Tibial nerve (tissue), 4 donors: ENCODE data around the gene NINL. TPM values are rescaled to one million over a fixed set of nuclear protein-coding genes. Genes with fewer than 3 reads are reported as not detected.

Experiments
- DNase-seq, 2 donors: peaks; one replicate each; pipeline ENCODE4 v3.0.0-alpha.2; 2019; ENCODE audit warnings: low spot score in 2 of 2
- H3K27ac ChIP-seq, 4 donors: fragments of 200-600 bp; sonication (generic) in 3 of 4; one replicate each; pipeline ENCODE4 v1.5.1; 2017 to 2019; ENCODE audit warnings: mild to moderate bottlenecking in 1 of 4
- H3K27me3 ChIP-seq, 2 donors: fragments of 200-600 bp; sonication (generic) in 1 of 2; one replicate each; pipeline versions ENCODE4 v1.5.1 to v1.6.0; 2017 to 2019
- H3K36me3 ChIP-seq, 3 donors: fragments of 200-600 bp; sonication (generic); one replicate each; pipeline ENCODE4 v1.5.1; 2018 to 2019
- H3K4me1 ChIP-seq, 4 donors: fragments of 200-600 bp; sonication (generic) in 3 of 4; one replicate each; pipeline ENCODE4 v1.5.1; 2017 to 2019
- H3K4me3 ChIP-seq, 4 donors: fragments of 200-600 bp; sonication (generic) in 3 of 4; one replicate each; pipeline ENCODE4 v1.5.1; 2017 to 2019; ENCODE audit warnings: mild to moderate bottlenecking in 1 of 4, moderate library complexity in 1 of 4
- H3K9me3 ChIP-seq, 4 donors: fragments of 200-600 bp; sonication (generic) in 3 of 4; one replicate each; pipeline ENCODE4 v1.5.1; 2017 to 2019
- CTCF ChIP-seq, 5 experiments: fragments of 200-600 bp in 3 of 5; fragments of 450-650 bp in 2 of 5; sonication (generic) in 3 of 5; IDR thresholded peaks; one replicate each; pipeline ENCODE4 v1.5.1; 2016 to 2019; ENCODE audit warnings: antibody characterized with exemption in 5 of 5, mild to moderate bottlenecking in 3 of 5, moderate library complexity in 2 of 5
- EP300 ChIP-seq, 2 donors: sonication (generic); formaldehyde crosslinking; IDR thresholded peaks; one replicate each; pipeline ENCODE4 v1.6.1; 2017; ENCODE audit warnings: antibody characterized with exemption in 2 of 2, mild to moderate bottlenecking in 1 of 2
- POLR2A ChIP-seq, 2 donors: fragments of 450-650 bp; IDR thresholded peaks; one replicate each; pipeline ENCODE4 v1.6.1; 2017; ENCODE audit warnings: antibody characterized with exemption in 2 of 2, mild to moderate bottlenecking in 2 of 2, moderate library complexity in 2 of 2
- WGBS, 2 donors: methylation state at CpG; one replicate each; pipeline ENCODE4 v1.1.5; 2018; 5-methylcytosine and 5-hydroxymethylcytosine counted together
- total RNA-seq, 4 donors: library from RNA; depleted of rRNA; stranded (reverse); fragments of >200 nt; gene quantifications; one replicate each; pipeline ENCODE4 v1.1.0, GENCODE V29; 2016

The NINL gene
- total RNA-seq, 4 donors from 2014 or later, result 8.0 to 14.1 (median 10.5) TPM

GRCh38 chr20:25481235-25481917 lies 104.0 kb downstream of the NINL start:
- 89 to 90% methylated on average over 11 of the region's 11 CpGs for WGBS, 2 donors
- Histone ChIP-seq H3K36me3 (peaks cover 0 to 76% (median 0%) of the 10 kb centered on the region in 3 donors), H3K4me3 (no peak overlapping the region), H3K9me3 (no peaks in the 10 kb centered on the region), H3K4me1 (no peaks in the 10 kb centered on the region), H3K27ac (no peak overlapping the region), H3K27me3 (no peaks in the 10 kb centered on the region)
- DNase-seq, result no peak
- no peak for TF ChIP-seq EP300 (IDR thresholded peaks at IDR 0.05)
- no peak for TF ChIP-seq POLR2A (IDR thresholded peaks at IDR 0.05)
- no peak for TF ChIP-seq CTCF (IDR thresholded peaks at IDR 0.05)

- H3K27me3 ChIP-seq, result no peaks in the 10 kb centered on the region
- TF ChIP-seq CTCF (IDR thresholded peaks at IDR 0.05) (no peak), EP300 (IDR thresholded peaks at IDR 0.05) (no peak), POLR2A (IDR thresholded peaks at IDR 0.05) (no peak)
- WGBS, 2 donors, result 90% methylated on average over 9 of the region's 9 CpGs
- no peak overlapping the region for H3K27ac ChIP-seq
- peaks cover 0 to 82% (median 0%) of the 10 kb centered on the region in 3 donors for H3K36me3 ChIP-seq
- no peak overlapping the region for H3K4me3 ChIP-seq
- DNase-seq, result no peak
- H3K9me3 ChIP-seq, result no peaks in the 10 kb centered on the region
- no peaks in the 10 kb centered on the region for H3K4me1 ChIP-seq
These were observed 104.5 kb downstream of the NINL start for GRCh38 chr20:25480797-25481196.

- Histone ChIP-seq H3K4me3 (no peak overlapping the region), H3K27me3 (no peaks in the 10 kb centered on the region), H3K36me3 (peaks cover 0 to 86% (median 0%) of the 10 kb centered on the region in 3 donors), H3K4me1 (no peaks in the 10 kb centered on the region), H3K9me3 (no peaks in the 10 kb centered on the region), H3K27ac (no peak overlapping the region)
- WGBS, 2 donors, result 91% methylated on average over 7 of the region's 7 CpGs
- DNase-seq, result no peak
- TF ChIP-seq CTCF (IDR thresholded peaks at IDR 0.05), result no peak
These were observed 105.2 kb downstream of the NINL start for GRCh38 chr20:25480156-25480555.

- no peak for DNase-seq
- TF ChIP-seq POLR2A (IDR thresholded peaks at IDR 0.05), result no peak
- no peak for TF ChIP-seq EP300 (IDR thresholded peaks at IDR 0.05)
- H3K4me3 ChIP-seq, result no peak overlapping the region
- H3K4me1 ChIP-seq, result no peaks in the 10 kb centered on the region
- H3K9me3 ChIP-seq, result no peaks in the 10 kb centered on the region
- WGBS, 2 donors, result 35 to 67% methylated on average over 4 to 5 of the region's 5 CpGs
- H3K27me3 ChIP-seq, result no peaks in the 10 kb centered on the region
- H3K36me3 ChIP-seq, result peaks cover 0 to 85% (median 0%) of the 10 kb centered on the region in 3 donors
- H3K27ac ChIP-seq, result no peak overlapping the region
These were observed 105.7 kb downstream of the NINL start for GRCh38 chr20:25479638-25480037.

GRCh38 chr20:25478889-25479568 lies 106.3 kb downstream of the NINL start:
- 82 to 85% methylated on average over 24 of the region's 24 CpGs for WGBS, 2 donors
- H3K4me1 ChIP-seq, result no peaks in the 10 kb centered on the region
- H3K9me3 ChIP-seq, result no peaks in the 10 kb centered on the region
- no peak overlapping the region for H3K27ac ChIP-seq
- TF ChIP-seq CTCF (IDR thresholded peaks at IDR 0.05) (no peak), EP300 (IDR thresholded peaks at IDR 0.05) (no peak), POLR2A (IDR thresholded peaks at IDR 0.05) (no peak)
- no peak for DNase-seq
- no peaks in the 10 kb centered on the region for H3K27me3 ChIP-seq
- peaks cover 0 to 83% (median 0%) of the 10 kb centered on the region in 3 donors for H3K36me3 ChIP-seq
- no peak overlapping the region for H3K4me3 ChIP-seq
